Ramos (cell line): Measurements from ENCODE around the gene WDR75.

Source experiments
- in situ Hi-C: fragments of 300-500 bp; cut with MboI; formaldehyde crosslinking; loops from one replicate; pipeline ENCODE4 v1.14.3; 2022; ENCODE audit warnings: low sequenced_read_pairs; ENCODE audit not compliant: unreplicated experiment

The WDR75 gene

GRCh38 chr2:189522435-189523151 lies 81.3 kb downstream of the WDR75 start:
- in situ Hi-C loops, result no loop called here

DNA sequence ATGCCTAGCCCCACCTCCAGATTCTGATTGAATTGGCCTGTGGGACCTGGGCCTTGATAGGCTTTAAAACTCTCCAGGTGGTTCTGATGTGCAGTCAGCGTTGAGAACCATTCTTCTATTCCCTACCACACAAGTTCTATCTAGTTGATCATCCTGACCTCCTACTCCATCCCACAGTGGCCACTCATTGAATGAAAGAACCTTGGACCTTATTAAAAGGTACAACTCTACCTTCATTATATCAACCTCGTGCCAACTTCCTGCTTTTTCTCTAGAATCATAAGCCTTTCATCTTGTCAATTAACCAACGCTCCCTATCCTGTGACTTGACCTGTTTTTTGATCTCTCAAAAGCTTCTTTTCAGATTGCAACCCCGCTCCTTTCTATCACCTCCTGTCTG lies 83.5 kb downstream of the WDR75 start:
- in situ Hi-C loops, result no loop called here
